Upper lobe of left lung (tissue), 6 donors: Measurements from ENCODE around the gene TRIP13. TPM values are rescaled to one million over a fixed set of nuclear protein-coding genes. Genes with fewer than 3 reads are reported as not detected.
"Not testable (repeated sequence)": the region's sequence is repeated elsewhere in the genome, so short reads cannot be mapped to it uniquely, and the experiment has no call there.

Experiments
- ATAC-seq, 2 donors: fragments of 200-7000 bp; cut with Tn5 transposase; one replicate each; pipeline ENCODE4 v1.9.1; 2022; ENCODE audit warnings: mild to moderate bottlenecking in 2 of 2, moderate library complexity in 2 of 2; ENCODE audit not compliant: low FRiP score in 2 of 2
- DNase-seq, 2 donors: peaks; one replicate each; pipeline ENCODE4 v3.0.0-alpha.2; 2019 to 2020
- H3K27ac ChIP-seq, 4 donors: fragments of 200-600 bp; sonication (generic); one replicate each; pipeline ENCODE4 v1.5.1; 2016 to 2019
- H3K27me3 ChIP-seq, 4 donors: fragments of 200-600 bp; sonication (generic); one replicate each; pipeline ENCODE4 v1.5.1; 2017 to 2019
- H3K36me3 ChIP-seq, 4 donors: fragments of 200-600 bp; sonication (generic); one replicate each; pipeline ENCODE4 v1.5.1; 2016 to 2019
- H3K4me1 ChIP-seq, 4 donors: fragments of 200-600 bp; sonication (generic); one replicate each; pipeline ENCODE4 v1.5.1; 2018 to 2019
- H3K4me3 ChIP-seq, 4 donors: fragments of 200-600 bp; sonication (generic); one replicate each; pipeline ENCODE4 v1.5.1; 2017 to 2019; ENCODE audit warnings: mild to moderate bottlenecking in 2 of 4, moderate library complexity in 1 of 4
- H3K9me3 ChIP-seq, 4 donors: fragments of 200-600 bp; sonication (generic); one replicate each; pipeline ENCODE4 v1.5.1; 2018 to 2019
- EP300 ChIP-seq, 4 donors: sonication (generic); formaldehyde crosslinking; IDR thresholded peaks; one replicate each; pipeline ENCODE4 v1.5.1; 2017; ENCODE audit warnings: antibody characterized with exemption in 4 of 4, control low read depth in 2 of 4
- POLR2A ChIP-seq, 4 donors: fragments of 450-650 bp; IDR thresholded peaks; one replicate each; pipeline ENCODE4 v1.5.1; 2016 to 2017; ENCODE audit warnings: antibody characterized with exemption in 4 of 4, mild to moderate bottlenecking in 2 of 4
- POLR2AphosphoS5 ChIP-seq, 2 donors: sonication (generic); formaldehyde crosslinking; IDR thresholded peaks; one replicate each; pipeline ENCODE4 v1.5.1; 2017; ENCODE audit warnings: antibody characterized with exemption in 2 of 2
- WGBS, 2 donors: methylation state at CpG; one replicate each; pipeline ENCODE4 v1.1.5; 2017 to 2018; 5-methylcytosine and 5-hydroxymethylcytosine counted together
- total RNA-seq, 6 donors: library from RNA; depleted of rRNA in 4 of 6; stranded (reverse); fragments of >200 nt in 4 of 6; gene quantifications; one replicate each; pipeline versions ENCODE4 v1.1.0 to v1.2.1, GENCODE V29; 2016 to 2021
- TF ChIP-seq, protein P1 (sequence below), 6 experiments: fragments of 450-650 bp in 4 of 6; fragments of 200-600 bp in 2 of 6; sonication (generic) in 2 of 6; IDR thresholded peaks; one replicate each; pipeline ENCODE4 v1.5.1; 2016 to 2019; ENCODE audit warnings: antibody characterized with exemption in 6 of 6
- donor health status: DM: no; HTN: no; CAD: no; lungs with moderate emphysema.
- donor health status: DM: no; HTN: yes; CAD: no; lungs with severe emphysema.

Gene TRIP13, protein sequence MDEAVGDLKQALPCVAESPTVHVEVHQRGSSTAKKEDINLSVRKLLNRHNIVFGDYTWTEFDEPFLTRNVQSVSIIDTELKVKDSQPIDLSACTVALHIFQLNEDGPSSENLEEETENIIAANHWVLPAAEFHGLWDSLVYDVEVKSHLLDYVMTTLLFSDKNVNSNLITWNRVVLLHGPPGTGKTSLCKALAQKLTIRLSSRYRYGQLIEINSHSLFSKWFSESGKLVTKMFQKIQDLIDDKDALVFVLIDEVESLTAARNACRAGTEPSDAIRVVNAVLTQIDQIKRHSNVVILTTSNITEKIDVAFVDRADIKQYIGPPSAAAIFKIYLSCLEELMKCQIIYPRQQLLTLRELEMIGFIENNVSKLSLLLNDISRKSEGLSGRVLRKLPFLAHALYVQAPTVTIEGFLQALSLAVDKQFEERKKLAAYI
- 1 to 10 TPM; 1.0 to 2.1 (median 1.5) TPM for total RNA-seq

DNA sequence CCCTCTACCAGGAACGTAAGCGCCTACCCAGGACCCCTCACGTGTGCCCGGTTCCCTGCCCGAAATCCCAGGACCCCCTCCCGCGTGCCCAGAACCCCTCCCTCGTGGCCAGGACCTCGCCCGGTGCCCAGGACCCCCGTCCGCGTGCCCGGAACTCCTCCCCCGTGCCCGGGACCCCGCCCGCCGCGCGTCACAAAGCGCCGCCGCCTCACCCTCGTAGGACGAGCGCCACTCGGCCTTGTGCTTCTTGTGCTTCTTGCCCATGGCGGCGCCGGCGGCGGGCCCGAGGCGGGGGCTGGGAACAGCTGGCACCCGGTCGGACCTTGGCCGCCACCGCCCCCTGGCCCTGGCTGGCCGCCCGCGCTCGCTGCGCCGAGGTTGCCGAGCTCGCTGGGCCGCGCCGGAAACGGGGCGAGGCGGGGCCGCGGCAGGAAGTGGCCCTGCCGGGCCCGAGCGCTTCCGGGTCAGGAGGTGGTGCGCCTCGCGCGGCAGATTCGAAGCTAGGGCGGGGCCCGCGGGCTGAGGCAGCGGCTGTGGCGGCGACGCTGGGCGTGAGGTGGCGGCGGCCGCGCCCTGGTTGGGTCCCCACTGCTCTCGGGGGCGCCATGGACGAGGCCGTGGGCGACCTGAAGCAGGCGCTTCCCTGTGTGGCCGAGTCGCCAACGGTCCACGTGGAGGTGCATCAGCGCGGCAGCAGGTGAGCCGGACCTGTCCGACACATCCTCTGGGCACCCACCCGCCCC, at the start of gene TRIP13, which contains the start of gene BRD9:
TRIP13 (plus strand) TSS at position 491 of the 743 bp plus-strand sequence; CDS start at position 606, 115 bp downstream.
BRD9 (minus strand) TSS at position 408 of the 743 bp plus-strand sequence; CDS start at position 264, 144 bp downstream.
- Histone ChIP-seq H3K27me3 (no peaks in the 10 kb centered on the region), H3K4me1 (peaks cover 15 to 24% (median 19%) of the 10 kb centered on the region in 4 donors), H3K27ac (peak within 1 kb of the TSS; percentile 86 to 92 (median 88)), H3K36me3 (peaks cover 10 to 40% (median 27%) of the 10 kb centered on the region in 4 donors), H3K9me3 (no peaks in the 10 kb centered on the region), H3K4me3 (peak within 1 kb of the TSS; percentile 42 to 94 (median 84))
- WGBS, 2 donors, result 1% methylated on average over 18 of the region's 91 CpGs; no CpG with 5 or more reads in 1 of the 2 donors
- ATAC-seq (peak; percentile 86 to 98), DNase-seq (peak; percentile 82 to 97)
- TF ChIP-seq POLR2AphosphoS5 (IDR thresholded peaks at IDR 0.05), result peak; percentile 61 to 64
- peak in 1 of 4 donors; percentile 24 for TF ChIP-seq EP300 (IDR thresholded peaks at IDR 0.05)
- TF ChIP-seq POLR2A (IDR thresholded peaks at IDR 0.05), result peak in 2 of 4 donors; percentile 58 to 82
- TF ChIP-seq, protein P1, sequence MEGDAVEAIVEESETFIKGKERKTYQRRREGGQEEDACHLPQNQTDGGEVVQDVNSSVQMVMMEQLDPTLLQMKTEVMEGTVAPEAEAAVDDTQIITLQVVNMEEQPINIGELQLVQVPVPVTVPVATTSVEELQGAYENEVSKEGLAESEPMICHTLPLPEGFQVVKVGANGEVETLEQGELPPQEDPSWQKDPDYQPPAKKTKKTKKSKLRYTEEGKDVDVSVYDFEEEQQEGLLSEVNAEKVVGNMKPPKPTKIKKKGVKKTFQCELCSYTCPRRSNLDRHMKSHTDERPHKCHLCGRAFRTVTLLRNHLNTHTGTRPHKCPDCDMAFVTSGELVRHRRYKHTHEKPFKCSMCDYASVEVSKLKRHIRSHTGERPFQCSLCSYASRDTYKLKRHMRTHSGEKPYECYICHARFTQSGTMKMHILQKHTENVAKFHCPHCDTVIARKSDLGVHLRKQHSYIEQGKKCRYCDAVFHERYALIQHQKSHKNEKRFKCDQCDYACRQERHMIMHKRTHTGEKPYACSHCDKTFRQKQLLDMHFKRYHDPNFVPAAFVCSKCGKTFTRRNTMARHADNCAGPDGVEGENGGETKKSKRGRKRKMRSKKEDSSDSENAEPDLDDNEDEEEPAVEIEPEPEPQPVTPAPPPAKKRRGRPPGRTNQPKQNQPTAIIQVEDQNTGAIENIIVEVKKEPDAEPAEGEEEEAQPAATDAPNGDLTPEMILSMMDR (IDR thresholded peaks at IDR 0.05), result peak in 2 of 6 experiments; percentile 35 to 50

DNA sequence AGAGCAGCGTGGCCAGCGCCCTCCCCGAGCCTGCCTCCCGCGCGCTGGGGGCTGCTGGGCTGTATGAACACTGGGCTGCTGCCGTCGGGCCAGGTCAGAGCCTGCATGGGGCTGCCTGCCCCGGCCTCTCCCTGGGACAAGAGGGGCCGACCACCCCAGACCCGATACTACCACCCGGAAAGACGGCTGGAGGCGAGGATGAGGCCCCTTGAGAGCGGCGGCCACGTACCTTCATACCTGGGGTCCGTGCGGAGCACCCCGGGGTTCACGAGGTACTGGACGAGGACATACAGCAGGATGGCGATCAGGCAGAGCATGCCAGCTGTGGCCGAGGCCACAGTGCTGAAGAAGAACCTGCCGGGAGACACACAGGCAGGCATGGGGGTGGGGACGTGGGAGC, 49.3 kb upstream of the TRIP13 start:
- not testable (repeated sequence) for H3K27ac ChIP-seq, H3K4me1 ChIP-seq, H3K9me3 ChIP-seq, H3K27me3 ChIP-seq, ATAC-seq, H3K4me3 ChIP-seq, H3K36me3 ChIP-seq
- DNase-seq, result peak in 1 of 2 donors; percentile 19
- WGBS, 2 donors, result 90% methylated on average over 15 of the region's 26 CpGs; no CpG with 5 or more reads in 1 of the 2 donors

DNA sequence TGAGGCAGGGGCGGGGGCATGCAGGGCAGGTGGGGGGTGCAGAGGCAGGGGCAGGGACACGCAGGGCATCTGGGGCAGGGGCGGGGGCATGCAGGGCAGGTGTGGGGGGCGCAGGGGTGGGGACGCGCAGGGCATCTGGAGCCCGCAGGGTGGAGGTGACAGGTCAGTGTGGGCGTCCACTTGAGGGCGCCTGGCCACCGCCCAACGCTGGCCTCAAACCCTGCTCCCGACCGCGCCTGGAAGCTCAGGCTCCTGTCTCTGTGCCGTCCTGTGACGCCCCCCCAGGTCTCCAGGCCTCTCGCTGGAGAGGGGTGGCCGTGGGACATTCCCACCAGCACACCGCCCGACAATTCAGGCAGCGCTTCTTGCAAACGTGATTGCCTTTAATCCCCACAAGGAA, 48.8 kb upstream of the TRIP13 start:
- not testable (repeated sequence) for ATAC-seq, H3K4me1 ChIP-seq, H3K9me3 ChIP-seq, H3K36me3 ChIP-seq, H3K27ac ChIP-seq, H3K27me3 ChIP-seq, H3K4me3 ChIP-seq
- WGBS, 2 donors, result 87 to 92% methylated on average over 14 to 18 of the region's 22 CpGs
- DNase-seq, result peak in 1 of 2 donors; percentile 21

DNA sequence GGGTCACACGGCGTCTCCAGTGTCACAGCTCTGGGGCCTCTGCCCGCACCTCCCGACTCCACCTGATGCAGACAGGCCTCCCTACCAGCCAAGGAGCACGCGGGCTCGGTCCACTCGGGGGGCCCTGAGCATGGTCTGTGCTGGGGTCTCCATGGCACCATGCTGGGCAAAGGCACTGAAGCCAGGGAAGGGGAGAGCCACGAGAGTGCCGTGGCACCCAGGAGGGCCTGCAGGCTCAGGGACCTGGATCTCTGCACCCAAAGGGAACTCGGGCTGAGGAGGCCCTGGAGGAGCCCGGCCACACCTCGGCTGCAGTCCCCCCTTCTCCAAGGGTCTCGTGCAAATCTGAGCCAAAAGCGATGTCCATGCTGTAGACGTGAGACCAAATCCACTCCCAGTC, 48.3 kb upstream of the TRIP13 start:
- DNase-seq (peak; percentile 20 to 75), ATAC-seq (peak in 1 of 2 donors; percentile 3)
- WGBS, 2 donors, result 90 to 91% methylated on average over 10 to 16 of the region's 16 CpGs
- H3K27me3 ChIP-seq, H3K36me3 ChIP-seq, H3K9me3 ChIP-seq, H3K27ac ChIP-seq, H3K4me1 ChIP-seq, H3K4me3 ChIP-seq: not testable (repeated sequence)

DNA sequence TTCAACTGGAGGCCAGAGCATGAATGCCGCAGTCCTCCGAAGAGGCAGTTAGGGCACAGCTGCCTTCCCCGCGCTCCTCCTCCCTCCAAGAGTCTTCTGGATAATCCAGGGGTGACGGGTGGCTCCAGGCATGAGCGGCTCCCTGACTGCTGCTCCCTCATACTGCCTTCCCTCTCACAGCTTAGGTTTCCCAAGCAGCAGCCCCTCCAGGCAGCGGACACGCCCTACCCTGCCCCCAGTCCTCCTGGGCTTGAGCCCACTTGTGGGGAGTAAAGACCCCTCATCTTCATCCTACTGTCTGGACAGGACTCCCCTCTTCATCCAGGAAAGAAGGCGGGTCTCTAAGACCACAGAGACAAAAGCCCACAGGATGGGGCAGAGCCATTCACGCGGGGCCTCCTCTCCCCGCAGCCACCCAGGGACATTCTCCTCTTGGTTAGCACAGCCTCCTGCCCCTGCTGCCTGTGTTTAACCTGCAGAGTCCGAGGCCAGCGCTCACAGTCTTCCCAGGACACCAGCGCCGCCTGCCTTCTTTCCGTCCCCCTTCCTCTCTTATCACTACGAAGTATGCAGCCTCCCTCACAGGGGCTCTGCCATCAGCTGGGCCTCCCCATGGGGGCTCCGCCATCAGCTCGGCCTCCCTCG, 47.5 kb upstream of the TRIP13 start:
- H3K9me3 ChIP-seq, H3K36me3 ChIP-seq, H3K27ac ChIP-seq, H3K4me3 ChIP-seq, H3K27me3 ChIP-seq, H3K4me1 ChIP-seq: not testable (repeated sequence)
- ATAC-seq (peak in 1 of 2 donors; percentile 2), DNase-seq (peak in 1 of 2 donors; percentile 19)
- 91 to 95% methylated on average over 13 to 14 of the region's 21 CpGs for WGBS, 2 donors

DNA sequence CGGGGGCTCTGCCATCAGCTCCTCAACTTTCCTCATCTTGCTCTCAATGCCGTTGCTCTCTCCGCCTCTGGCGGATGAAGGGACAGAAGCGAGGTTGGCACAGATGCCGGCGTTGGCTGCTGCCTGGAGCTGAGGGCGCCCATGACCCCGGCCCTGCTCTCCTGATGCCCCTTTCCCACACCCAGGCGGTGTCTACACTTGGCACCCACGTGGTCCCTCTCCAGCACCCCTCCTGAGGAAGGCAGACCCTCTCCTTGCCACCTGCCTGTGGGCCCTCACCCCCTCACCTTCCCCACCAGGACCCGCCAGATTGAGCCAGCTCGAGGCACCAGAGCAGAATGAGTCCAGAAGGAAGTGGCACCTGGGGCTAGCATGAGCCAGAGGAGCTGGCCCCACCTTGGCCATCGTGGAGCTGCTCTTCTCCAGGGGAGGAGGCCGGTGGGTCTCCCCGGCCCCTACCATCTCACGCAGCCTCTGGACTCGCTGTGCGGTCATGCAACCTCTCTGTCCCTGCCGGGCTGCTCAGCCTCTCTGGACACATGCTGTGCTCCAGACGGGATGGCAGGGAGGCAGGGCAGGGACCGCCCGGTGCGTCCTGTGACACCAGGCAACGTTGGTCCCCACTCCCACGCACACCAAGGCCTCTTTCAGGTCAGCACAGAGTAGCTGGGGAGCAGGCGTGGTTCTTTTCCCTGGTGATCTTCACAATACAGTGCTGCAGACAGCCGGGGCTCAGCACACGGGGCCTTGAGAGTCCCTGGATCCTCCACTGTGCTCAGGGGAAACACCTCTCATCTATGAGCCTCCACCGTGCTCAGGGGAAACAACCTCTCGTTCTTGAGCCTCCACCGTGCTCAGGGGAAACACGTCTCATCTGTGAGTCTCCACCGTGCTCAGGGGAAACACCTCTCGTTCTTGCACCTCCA, 46.7 kb upstream of the TRIP13 start:
- ATAC-seq, H3K27me3 ChIP-seq, DNase-seq, H3K4me3 ChIP-seq, H3K36me3 ChIP-seq, H3K9me3 ChIP-seq, H3K27ac ChIP-seq: not testable (repeated sequence)
- WGBS, 2 donors, result 87 to 88% methylated on average over 18 to 27 of the region's 35 CpGs
- H3K4me1 ChIP-seq, result peaks cover 0 to 13% (median 8%) of the 10 kb centered on the region in 4 donors

DNA sequence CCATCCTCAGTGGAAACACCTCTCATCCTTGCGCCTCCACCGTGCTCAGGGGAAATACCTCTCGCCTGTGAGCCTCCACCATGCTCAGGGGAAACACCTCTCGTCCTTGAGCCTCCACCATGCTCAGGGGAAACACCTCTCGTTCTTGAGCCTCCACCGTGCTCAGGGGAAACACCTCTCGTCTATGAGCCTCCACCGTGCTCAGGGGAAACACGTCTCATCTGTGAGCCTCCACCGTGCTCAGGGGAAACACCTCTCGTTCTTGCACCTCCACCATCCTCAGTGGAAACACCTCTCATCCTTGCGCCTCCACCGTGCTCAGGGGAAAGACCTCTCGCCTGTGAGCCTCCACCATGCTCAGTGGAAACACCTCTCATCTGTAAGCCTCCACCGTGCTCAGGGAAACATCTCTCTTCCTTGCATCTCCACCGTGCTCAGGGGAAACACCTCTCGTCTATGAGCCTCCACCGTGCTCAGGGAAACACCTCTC, 46.0 kb upstream of the TRIP13 start:
- peak in 1 of 2 donors; percentile 21 for DNase-seq
- H3K4me1 ChIP-seq, result peaks cover 0 to 13% (median 8%) of the 10 kb centered on the region in 4 donors
- H3K4me3 ChIP-seq, H3K36me3 ChIP-seq, ATAC-seq, H3K27ac ChIP-seq, H3K9me3 ChIP-seq, H3K27me3 ChIP-seq: not testable (repeated sequence)
- WGBS, 2 donors, result 82 to 83% methylated on average over 18 of the region's 18 CpGs

DNA sequence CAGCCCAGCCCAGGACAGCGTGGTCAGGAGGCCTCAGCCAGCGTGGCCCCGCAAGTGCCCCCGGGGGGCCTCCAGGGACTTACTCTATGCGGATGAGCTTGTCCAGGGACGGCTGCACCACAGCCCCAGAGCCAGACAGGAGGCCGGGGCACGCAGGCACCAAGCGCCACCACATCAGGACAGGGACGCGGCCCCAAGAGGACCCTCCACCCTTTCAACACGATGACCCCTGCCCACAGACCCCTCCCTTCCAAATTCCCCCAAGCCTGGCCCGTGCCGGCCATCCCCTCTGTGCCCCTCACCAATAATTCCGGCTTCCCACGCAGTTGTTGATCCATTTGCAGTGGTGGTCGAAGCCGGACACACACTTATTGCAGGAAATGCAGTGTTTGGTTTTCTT, 45.5 kb upstream of the TRIP13 start:
- not testable (repeated sequence) for H3K27me3 ChIP-seq, H3K4me3 ChIP-seq, ATAC-seq, H3K27ac ChIP-seq, H3K36me3 ChIP-seq, H3K9me3 ChIP-seq
- peaks cover 0 to 13% (median 8%) of the 10 kb centered on the region in 4 donors for H3K4me1 ChIP-seq
- peak in 1 of 2 donors; percentile 15 for DNase-seq
- 87% methylated on average over 5 to 13 of the region's 18 CpGs for WGBS, 2 donors

DNA sequence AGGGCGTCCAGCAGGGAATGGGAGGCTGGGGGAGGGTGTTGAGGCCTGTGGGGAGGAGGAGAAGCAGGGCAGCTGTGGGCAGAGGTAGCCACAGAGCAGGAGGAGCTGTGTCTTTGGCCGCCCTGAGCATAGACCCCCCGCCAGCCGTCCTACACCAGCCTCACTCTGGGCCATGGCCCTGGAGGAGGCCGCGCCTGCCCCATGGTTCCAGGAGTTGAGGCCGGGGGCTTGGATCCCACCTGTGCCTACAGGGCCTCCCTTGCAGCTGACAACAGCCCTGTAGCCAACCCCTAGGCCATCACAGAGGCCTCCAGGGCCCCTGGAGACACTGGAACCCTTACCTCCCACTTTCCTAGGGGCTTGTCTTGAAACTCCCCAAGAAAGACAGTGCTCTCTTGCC, 44.9 kb upstream of the TRIP13 start:
- not testable (repeated sequence) for H3K4me3 ChIP-seq, H3K27me3 ChIP-seq, H3K36me3 ChIP-seq, ATAC-seq, H3K27ac ChIP-seq, H3K9me3 ChIP-seq
- DNase-seq, result peak in 1 of 2 donors; percentile 14
- 97% methylated on average over 6 of the region's 7 CpGs; no CpG with 5 or more reads in 1 of the 2 donors for WGBS, 2 donors
- H3K4me1 ChIP-seq, result peaks cover 0 to 13% (median 8%) of the 10 kb centered on the region in 4 donors
